A549 (cell line): ENCODE measurements around the gene MARCHF4.

Experiments
- CEBPB ChIP-seq, 2 experiments: fragments of >200 bp in 1 of 2; sonication (Bioruptor Twin) in 1 of 2; formaldehyde crosslinking in 1 of 2; IDR thresholded peaks; 2 replicates each; pipeline ENCODE4 v1.6.1; 2012 to 2016
- CHD4 ChIP-seq: fragments of 200-600 bp; sonication (generic); IDR thresholded peaks from 2 replicates; pipeline ENCODE4 v1.6.1; 2016; ENCODE audit warnings: antibody characterized with exemption, mild to moderate bottlenecking, borderline replicate concordance
- FOSL2 ChIP-seq, 2 experiments: fragments of 450-650 bp in 1 of 2; fragments of >200 bp in 1 of 2; sonication (Bioruptor Twin) in 1 of 2; formaldehyde crosslinking; IDR thresholded peaks; 2 replicates each; pipeline versions ENCODE4 v1.5.0 to v1.6.1; 2016 to 2020; ENCODE audit warnings: mild to moderate bottlenecking in 1 of 2, moderate library complexity in 1 of 2
- POLR2A ChIP-seq: IDR thresholded peaks from 2 replicates; pipeline ENCODE4 v1.6.1; 2012; ENCODE audit warnings: mild to moderate bottlenecking, low read length
- SMC3 ChIP-seq: fragments of >200 bp; sonication (Bioruptor Twin); formaldehyde crosslinking; IDR thresholded peaks from 3 replicates; pipeline ENCODE4 v1.6.1; 2018; ENCODE audit warnings: inconsistent platforms
- TF ChIP-seq, protein P1 (sequence below): fragments of >200 bp; sonication (Bioruptor Twin); formaldehyde crosslinking; IDR thresholded peaks from 3 replicates; pipeline ENCODE4 v1.6.1; 2016
- TF ChIP-seq, protein P2 (sequence below): fragments of >200 bp; sonication (Bioruptor Twin); formaldehyde crosslinking; IDR thresholded peaks from 3 replicates; pipeline ENCODE4 v1.5.1; 2016
- TF ChIP-seq, protein P3 (sequence below): fragments of 450-650 bp; IDR thresholded peaks from 2 replicates; pipeline ENCODE4 v1.6.1; 2014; ENCODE audit warnings: antibody characterized with exemption
- TF ChIP-seq, protein P4 (sequence below): fragments of 200-600 bp; sonication (generic); IDR thresholded peaks from 2 replicates; pipeline ENCODE4 v1.6.1; 2016; ENCODE audit warnings: antibody characterized with exemption, mild to moderate bottlenecking, moderate library complexity

DNA sequence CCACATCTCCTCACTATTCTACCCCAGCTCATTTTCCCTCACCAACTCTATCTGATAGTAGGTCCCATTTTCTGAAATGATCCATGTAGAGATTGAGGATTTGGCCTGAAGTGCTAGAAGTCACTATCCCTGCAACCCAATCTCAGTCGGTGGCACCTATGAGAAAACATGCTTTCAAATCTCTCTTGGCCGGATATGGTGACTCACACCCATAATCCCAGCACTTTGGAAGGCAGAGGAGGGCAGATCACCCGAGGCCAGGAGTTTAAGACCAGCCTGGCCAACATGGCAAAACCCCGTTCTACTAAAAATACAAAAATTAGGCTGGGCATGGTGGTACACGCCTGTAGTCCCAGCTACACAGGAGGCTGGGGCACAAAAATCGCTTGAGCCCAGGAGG is 19.1 kb upstream of the MARCHF4 start:
- TF ChIP-seq CHD4 (no peak), POLR2A (no peak), SMC3 (no peak), CEBPB (IDR thresholded peaks at IDR 0.05) (no peak), FOSL2 (IDR thresholded peaks at IDR 0.05) (no peak), FOSL2 (CRISPR knock-in tag; IDR thresholded peaks at IDR 0.05) (no peak)
- TF ChIP-seq, protein P1, sequence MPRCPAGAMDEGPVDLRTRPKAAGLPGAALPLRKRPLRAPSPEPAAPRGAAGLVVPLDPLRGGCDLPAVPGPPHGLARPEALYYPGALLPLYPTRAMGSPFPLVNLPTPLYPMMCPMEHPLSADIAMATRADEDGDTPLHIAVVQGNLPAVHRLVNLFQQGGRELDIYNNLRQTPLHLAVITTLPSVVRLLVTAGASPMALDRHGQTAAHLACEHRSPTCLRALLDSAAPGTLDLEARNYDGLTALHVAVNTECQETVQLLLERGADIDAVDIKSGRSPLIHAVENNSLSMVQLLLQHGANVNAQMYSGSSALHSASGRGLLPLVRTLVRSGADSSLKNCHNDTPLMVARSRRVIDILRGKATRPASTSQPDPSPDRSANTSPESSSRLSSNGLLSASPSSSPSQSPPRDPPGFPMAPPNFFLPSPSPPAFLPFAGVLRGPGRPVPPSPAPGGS = no peak
- TF ChIP-seq, protein P2, sequence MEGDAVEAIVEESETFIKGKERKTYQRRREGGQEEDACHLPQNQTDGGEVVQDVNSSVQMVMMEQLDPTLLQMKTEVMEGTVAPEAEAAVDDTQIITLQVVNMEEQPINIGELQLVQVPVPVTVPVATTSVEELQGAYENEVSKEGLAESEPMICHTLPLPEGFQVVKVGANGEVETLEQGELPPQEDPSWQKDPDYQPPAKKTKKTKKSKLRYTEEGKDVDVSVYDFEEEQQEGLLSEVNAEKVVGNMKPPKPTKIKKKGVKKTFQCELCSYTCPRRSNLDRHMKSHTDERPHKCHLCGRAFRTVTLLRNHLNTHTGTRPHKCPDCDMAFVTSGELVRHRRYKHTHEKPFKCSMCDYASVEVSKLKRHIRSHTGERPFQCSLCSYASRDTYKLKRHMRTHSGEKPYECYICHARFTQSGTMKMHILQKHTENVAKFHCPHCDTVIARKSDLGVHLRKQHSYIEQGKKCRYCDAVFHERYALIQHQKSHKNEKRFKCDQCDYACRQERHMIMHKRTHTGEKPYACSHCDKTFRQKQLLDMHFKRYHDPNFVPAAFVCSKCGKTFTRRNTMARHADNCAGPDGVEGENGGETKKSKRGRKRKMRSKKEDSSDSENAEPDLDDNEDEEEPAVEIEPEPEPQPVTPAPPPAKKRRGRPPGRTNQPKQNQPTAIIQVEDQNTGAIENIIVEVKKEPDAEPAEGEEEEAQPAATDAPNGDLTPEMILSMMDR = no peak
- TF ChIP-seq, protein P3, sequence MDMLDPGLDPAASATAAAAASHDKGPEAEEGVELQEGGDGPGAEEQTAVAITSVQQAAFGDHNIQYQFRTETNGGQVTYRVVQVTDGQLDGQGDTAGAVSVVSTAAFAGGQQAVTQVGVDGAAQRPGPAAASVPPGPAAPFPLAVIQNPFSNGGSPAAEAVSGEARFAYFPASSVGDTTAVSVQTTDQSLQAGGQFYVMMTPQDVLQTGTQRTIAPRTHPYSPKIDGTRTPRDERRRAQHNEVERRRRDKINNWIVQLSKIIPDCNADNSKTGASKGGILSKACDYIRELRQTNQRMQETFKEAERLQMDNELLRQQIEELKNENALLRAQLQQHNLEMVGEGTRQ = no peak
- TF ChIP-seq, protein P4, sequence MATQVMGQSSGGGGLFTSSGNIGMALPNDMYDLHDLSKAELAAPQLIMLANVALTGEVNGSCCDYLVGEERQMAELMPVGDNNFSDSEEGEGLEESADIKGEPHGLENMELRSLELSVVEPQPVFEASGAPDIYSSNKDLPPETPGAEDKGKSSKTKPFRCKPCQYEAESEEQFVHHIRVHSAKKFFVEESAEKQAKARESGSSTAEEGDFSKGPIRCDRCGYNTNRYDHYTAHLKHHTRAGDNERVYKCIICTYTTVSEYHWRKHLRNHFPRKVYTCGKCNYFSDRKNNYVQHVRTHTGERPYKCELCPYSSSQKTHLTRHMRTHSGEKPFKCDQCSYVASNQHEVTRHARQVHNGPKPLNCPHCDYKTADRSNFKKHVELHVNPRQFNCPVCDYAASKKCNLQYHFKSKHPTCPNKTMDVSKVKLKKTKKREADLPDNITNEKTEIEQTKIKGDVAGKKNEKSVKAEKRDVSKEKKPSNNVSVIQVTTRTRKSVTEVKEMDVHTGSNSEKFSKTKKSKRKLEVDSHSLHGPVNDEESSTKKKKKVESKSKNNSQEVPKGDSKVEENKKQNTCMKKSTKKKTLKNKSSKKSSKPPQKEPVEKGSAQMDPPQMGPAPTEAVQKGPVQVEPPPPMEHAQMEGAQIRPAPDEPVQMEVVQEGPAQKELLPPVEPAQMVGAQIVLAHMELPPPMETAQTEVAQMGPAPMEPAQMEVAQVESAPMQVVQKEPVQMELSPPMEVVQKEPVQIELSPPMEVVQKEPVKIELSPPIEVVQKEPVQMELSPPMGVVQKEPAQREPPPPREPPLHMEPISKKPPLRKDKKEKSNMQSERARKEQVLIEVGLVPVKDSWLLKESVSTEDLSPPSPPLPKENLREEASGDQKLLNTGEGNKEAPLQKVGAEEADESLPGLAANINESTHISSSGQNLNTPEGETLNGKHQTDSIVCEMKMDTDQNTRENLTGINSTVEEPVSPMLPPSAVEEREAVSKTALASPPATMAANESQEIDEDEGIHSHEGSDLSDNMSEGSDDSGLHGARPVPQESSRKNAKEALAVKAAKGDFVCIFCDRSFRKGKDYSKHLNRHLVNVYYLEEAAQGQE = no peak
